GM20000 (cell line): ENCODE data around the gene STK38L.

Experiments used
- DNase-seq: peaks from one replicate; pipeline ENCODE4 v3.0.0; 2012; ENCODE audit warnings: low spot score
- CTCF ChIP-seq: IDR thresholded peaks from 2 replicates; pipeline ENCODE4 v1.5.1; 2012; ENCODE audit warnings: mild to moderate bottlenecking, control low read depth; ENCODE audit errors: extremely low read depth, missing control alignments

STK38L gene

DNA sequence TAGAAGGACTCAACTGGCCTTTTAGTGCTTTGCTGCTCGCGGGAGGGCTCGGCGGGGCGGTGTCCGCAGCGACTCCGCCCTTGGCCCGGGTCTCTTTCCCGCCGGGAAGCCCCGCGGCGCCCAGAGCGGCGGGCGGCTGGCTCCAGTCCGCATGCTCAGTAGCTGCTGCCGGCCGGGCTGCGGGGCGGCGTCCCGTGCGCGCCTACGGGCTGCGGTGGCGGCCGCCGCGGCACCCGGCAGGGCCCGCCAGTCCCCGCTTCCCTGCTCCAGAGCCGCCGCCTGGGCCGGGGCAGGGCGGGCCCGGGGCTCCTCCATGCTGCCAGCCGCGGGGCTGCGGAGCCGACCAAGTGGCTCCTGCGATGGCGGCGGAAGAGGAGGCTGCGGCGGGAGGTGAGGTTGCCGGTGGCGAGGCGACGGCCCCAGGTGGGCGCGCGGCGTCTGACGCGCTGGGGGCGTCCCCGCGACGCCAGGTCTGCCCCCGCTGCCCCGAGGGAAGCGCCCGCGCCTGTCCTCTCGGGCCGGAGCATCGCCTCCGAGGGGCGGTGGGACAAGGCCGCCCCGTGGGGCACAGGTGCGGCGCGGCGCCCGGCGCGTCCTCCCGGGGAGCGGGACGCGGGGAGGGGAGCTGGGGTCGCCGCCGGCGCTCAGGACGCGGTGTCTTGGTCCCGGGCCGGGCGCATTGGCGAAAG is 88.8 kb downstream of the STK38L start, which contains the start of gene BMAL2:
TSS of gene BMAL2 (plus strand) at position 123 of the 689 bp plus-strand sequence. CDS start at position 360, 237 bp downstream.
- TF ChIP-seq CTCF, result no peak
- DNase-seq, result peak; percentile 82

DNA sequence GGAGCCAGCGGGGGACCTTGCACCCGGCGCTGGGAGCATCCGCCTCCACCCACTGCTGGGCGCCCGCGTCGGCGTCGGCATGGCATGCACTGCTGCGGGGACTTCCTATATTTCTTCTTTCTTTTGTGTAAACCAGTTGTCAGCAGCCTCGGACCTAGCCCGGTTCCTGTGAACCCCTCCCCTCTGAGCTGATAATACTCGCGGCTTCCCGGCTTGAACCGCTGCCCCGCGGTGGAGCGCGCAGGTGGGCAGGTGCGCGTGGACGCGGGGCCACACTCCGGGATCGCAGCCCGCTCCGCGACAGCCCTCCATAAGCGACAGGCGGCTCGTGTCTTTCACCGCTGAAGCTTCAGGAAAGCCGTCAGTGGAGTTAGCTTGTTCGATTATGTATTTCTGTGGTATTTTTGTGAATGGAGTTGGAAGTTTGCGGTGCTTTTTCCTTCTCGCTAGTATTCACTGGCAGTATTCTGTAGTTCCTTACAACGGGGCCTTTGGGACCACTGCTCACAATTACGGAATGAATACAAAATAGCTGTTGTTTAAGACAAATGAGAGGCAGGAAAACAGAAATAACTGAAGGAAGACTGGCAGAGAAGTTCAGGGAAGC is 89.4 kb downstream of the STK38L start:
- TF ChIP-seq CTCF, result no peak
- DNase-seq, result peak; percentile 60

DNA sequence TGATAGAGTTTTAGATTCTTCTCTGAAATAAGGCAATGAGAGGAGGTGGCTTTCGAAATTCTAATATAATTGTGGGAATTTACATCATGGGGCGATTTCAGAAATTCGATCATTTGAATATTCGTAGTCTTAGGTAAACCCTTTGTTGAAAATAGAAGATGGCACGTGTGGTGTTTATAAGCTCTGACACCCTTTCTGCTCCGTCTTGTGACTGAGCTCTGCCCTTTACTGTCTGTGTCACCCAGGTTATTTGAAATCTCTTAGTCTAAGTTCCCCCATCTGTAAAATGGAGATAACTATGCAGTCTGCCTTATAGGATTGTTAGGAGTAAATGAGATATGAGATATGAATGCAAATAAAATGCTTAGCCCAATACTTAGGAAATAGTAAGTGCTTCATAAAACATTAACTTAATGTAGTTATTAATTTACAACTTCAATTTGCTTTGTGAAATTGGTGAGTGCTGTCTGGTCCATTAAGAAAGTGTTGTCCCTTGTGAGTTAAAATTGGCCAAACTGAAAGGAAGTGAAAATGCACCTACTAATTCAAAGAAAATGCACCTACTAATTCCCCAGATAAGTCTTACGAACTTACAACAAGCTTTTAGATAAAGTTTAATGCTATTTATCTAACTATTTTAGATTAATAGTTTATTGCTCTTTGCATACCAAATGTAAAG is 90.1 kb downstream of the STK38L start:
- peak; percentile 70 for DNase-seq
- TF ChIP-seq CTCF, result no peak

GRCh38 chr12:27334721-27335082 is 90.6 kb downstream of the STK38L start:
- no peak for TF ChIP-seq CTCF
- DNase-seq, result no peak

- TF ChIP-seq CTCF, result no peak
- DNase-seq, result no peak
These were observed 91.5 kb downstream of the STK38L start for GRCh38 chr12:27335364-27336281.

DNA sequence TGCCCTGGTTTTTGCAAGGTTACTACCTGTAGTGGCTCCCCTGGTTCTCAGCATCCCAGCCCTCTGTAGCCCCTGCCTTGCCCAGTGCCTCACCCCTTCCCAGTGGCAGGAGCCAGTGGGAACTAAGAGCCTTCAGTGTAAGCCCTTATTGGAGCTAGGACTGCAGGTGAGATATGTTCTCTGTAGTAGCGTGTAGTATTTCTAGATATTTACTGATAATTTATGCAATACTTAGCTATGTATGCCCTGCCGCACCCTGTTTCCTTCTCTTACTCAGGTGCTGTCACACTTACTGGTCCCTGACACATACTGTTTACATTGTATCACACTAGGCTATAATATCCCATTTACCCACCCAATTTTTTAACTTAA is 92.2 kb downstream of the STK38L start:
- no peak for DNase-seq

More for the DNA sequence above, 92.2 kb downstream of the STK38L start:
- no peak for TF ChIP-seq CTCF
